Measurements from ENCODE around the gene CD274. TPM values are rescaled to one million over a fixed set of nuclear protein-coding genes. Genes with fewer than 3 reads are reported as not detected.

Gene CD274
- total and polyA plus RNA-seq, 10 of the 15 experiments (the other 5 are each of a cell fraction or from before 2014, with no cell fraction given): 9.4 to 128 (median 24.6) TPM

DNA sequence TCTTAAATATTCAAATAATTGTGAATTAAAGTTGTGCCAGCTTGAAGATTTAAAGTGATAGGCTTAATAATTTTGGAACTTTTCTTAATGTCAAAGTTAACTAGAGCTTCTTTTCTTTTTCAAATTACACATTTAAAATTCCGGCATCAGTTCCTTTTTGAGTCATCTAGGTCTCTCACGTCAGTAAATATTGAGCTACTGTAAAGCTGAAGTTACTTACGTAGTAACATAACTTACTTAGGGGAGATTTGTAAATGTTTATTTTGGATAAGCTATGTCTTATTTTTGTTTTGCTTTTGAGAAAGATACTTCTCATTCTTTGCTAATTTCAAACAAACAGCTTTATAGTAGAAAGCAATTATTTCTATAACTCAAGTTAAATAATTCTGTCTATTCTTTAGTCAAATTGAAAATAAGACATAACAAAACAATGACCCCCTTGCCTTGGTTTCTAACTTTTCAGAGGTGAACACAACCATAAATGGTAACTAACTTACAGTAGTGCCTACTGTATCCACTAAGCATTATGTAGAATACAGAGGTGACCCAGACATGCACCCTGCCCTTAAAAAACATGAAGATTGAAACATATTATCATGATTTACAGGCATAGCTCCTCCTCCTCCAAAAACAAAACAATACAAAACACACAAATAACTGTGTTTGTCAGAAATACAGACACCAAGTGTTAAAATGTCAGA, 29.8 kb downstream of the CD274 start (continued):
- TF ChIP-seq RAD51 (IDR thresholded peaks at IDR 0.05) (no peak), CHD4 (IDR thresholded peaks at IDR 0.05) (no peak), CREM (IDR thresholded peaks at IDR 0.05; ENCODE audit: low read depth) (peak; percentile 79), ELK1 (IDR thresholded peaks at IDR 0.05; ENCODE audit: low read depth, low read length) (no peak), SMAD5 (IDR thresholded peaks at IDR 0.05; ENCODE audit: low read depth) (no peak), ZBTB4 (CRISPR knock-in tag; IDR thresholded peaks at IDR 0.05) (no peak), JUNB (IDR thresholded peaks at IDR 0.05) (peak; percentile 95), SP1 (IDR thresholded peaks at IDR 0.05; ENCODE audit: low read depth, low read length) (no peak), MEF2A (IDR thresholded peaks at IDR 0.05; ENCODE audit: insufficient read depth, low read depth, low read length) (no peak), FOXM1 (IDR thresholded peaks at IDR 0.05; ENCODE audit: low read depth, low read length) (peak; percentile 55; the same call in 1 of the 2 replicates), RUNX3 (IDR thresholded peaks at IDR 0.05; ENCODE audit: low read length) (no peak; the same call in 1 of the 2 replicates), SIN3A (IDR thresholded peaks at IDR 0.05; ENCODE audit: low read depth, low read length) (no peak), ATF3 (IDR thresholded peaks at IDR 0.05; ENCODE audit: borderline replicate concordance, extremely low read depth, low read depth, low read length) (no peak), WRNIP1 (IDR thresholded peaks at IDR 0.05; ENCODE audit: borderline replicate concordance, low read depth, low read length) (no peak), CUX1 (IDR thresholded peaks at IDR 0.05; ENCODE audit: insufficient replicate concordance, low read depth, low read length) (no peak), ZNF384 (IDR thresholded peaks at IDR 0.05; ENCODE audit: borderline replicate concordance, low read depth, low read length) (no peak)
- TF ChIP-seq, protein P1, sequence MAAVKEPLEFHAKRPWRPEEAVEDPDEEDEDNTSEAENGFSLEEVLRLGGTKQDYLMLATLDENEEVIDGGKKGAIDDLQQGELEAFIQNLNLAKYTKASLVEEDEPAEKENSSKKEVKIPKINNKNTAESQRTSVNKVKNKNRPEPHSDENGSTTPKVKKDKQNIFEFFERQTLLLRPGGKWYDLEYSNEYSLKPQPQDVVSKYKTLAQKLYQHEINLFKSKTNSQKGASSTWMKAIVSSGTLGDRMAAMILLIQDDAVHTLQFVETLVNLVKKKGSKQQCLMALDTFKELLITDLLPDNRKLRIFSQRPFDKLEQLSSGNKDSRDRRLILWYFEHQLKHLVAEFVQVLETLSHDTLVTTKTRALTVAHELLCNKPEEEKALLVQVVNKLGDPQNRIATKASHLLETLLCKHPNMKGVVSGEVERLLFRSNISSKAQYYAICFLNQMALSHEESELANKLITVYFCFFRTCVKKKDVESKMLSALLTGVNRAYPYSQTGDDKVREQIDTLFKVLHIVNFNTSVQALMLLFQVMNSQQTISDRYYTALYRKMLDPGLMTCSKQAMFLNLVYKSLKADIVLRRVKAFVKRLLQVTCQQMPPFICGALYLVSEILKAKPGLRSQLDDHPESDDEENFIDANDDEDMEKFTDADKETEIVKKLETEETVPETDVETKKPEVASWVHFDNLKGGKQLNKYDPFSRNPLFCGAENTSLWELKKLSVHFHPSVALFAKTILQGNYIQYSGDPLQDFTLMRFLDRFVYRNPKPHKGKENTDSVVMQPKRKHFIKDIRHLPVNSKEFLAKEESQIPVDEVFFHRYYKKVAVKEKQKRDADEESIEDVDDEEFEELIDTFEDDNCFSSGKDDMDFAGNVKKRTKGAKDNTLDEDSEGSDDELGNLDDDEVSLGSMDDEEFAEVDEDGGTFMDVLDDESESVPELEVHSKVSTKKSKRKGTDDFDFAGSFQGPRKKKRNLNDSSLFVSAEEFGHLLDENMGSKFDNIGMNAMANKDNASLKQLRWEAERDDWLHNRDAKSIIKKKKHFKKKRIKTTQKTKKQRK (IDR thresholded peaks at IDR 0.05; ENCODE audit: low read depth, low read length): no peak

All from GM12878 (cell line).